H9 (cell line): ENCODE data around the gene DSTYK. TPM values are rescaled to one million over a fixed set of nuclear protein-coding genes. Genes with fewer than 3 reads are reported as not detected.

Experiments
- DNase-seq: peaks from one replicate; pipeline ENCODE4 v3.0.0-alpha.2; 2017
- H2AFZ ChIP-seq: one replicate; pipeline ENCODE4 v1.6.1; 2013; ENCODE audit warnings: mild to moderate bottlenecking, low read length, control low read depth, moderate library complexity
- H2AK5ac ChIP-seq: 2 replicates; pipeline ENCODE4 v1.6.1; 2013; ENCODE audit warnings: low read length, control low read depth, mixed read lengths; ENCODE audit not compliant: insufficient read length
- H2BK120ac ChIP-seq: one replicate; pipeline ENCODE4 v1.6.1; 2013; ENCODE audit warnings: low read depth, mild to moderate bottlenecking, low read length, control low read depth, inconsistent platforms; ENCODE audit not compliant: poor library complexity, severe bottlenecking
- H2BK12ac ChIP-seq: 2 replicates; pipeline ENCODE4 v1.6.1; 2013; ENCODE audit warnings: low read length, control low read depth, mixed read lengths, low read depth; ENCODE audit not compliant: insufficient read length
- H2BK15ac ChIP-seq: 2 replicates; pipeline ENCODE4 v1.6.1; 2013; ENCODE audit warnings: low read depth, low read length, control low read depth
- H2BK20ac ChIP-seq: one replicate; pipeline ENCODE4 v1.6.1; 2013; ENCODE audit warnings: low read depth, mild to moderate bottlenecking, low read length, control low read depth, inconsistent platforms; ENCODE audit not compliant: poor library complexity, severe bottlenecking
- H2BK5ac ChIP-seq: 2 replicates; pipeline ENCODE4 v1.6.1; 2013; ENCODE audit warnings: low read length, control low read depth, mixed read lengths; ENCODE audit not compliant: insufficient read length
- H3K14ac ChIP-seq: 2 replicates; pipeline ENCODE4 v1.6.1; 2013; ENCODE audit warnings: low read length, control low read depth; ENCODE audit not compliant: insufficient read depth
- H3K18ac ChIP-seq: 2 replicates; pipeline ENCODE4 v1.6.1; 2013; ENCODE audit warnings: low read depth, mild to moderate bottlenecking, mixed read lengths, low read length, control low read depth; ENCODE audit not compliant: insufficient read length
- H3K23ac ChIP-seq: 2 replicates; pipeline ENCODE4 v1.6.1; 2013; ENCODE audit warnings: low read length, control low read depth, mixed read lengths, low read depth; ENCODE audit not compliant: insufficient read length
- H3K23me2 ChIP-seq: 2 replicates; pipeline ENCODE4 v1.6.1; 2013; ENCODE audit warnings: low read depth, mild to moderate bottlenecking, mixed read lengths, low read length, control low read depth; ENCODE audit not compliant: insufficient read length, poor library complexity, severe bottlenecking
- H3K27ac ChIP-seq: 2 replicates; pipeline ENCODE4 v1.5.1; 2013; ENCODE audit warnings: low read length, control low read depth, mixed read lengths, low read depth; ENCODE audit not compliant: insufficient read length
- H3K27me3 ChIP-seq: 2 replicates; pipeline ENCODE4 v1.6.1; 2013; ENCODE audit warnings: low read length, control low read depth, inconsistent platforms; ENCODE audit not compliant: insufficient read depth
- H3K4ac ChIP-seq: 2 replicates; pipeline ENCODE4 v1.6.1; 2013; ENCODE audit warnings: low read depth, mild to moderate bottlenecking, control low read depth, inconsistent platforms, low read length, moderate library complexity
- H3K4me1 ChIP-seq: 2 replicates; pipeline ENCODE4 v1.6.1; 2013; ENCODE audit warnings: low read length, control low read depth, inconsistent platforms; ENCODE audit not compliant: insufficient read depth
- H3K4me2 ChIP-seq: 2 replicates; pipeline ENCODE4 v1.6.1; 2013; ENCODE audit warnings: low read length, control low read depth, mixed read lengths; ENCODE audit not compliant: insufficient read length, insufficient read depth
- H3K56ac ChIP-seq: 2 replicates; pipeline ENCODE4 v1.6.1; 2013; ENCODE audit warnings: low read depth, mild to moderate bottlenecking, mixed read lengths, low read length, control low read depth; ENCODE audit not compliant: insufficient read length
- H3K79me1 ChIP-seq: 2 replicates; pipeline ENCODE4 v1.6.1; 2013; ENCODE audit warnings: low read depth, mild to moderate bottlenecking, moderate library complexity, low read length, control low read depth, inconsistent platforms; ENCODE audit not compliant: insufficient read depth, poor library complexity, severe bottlenecking
- H3K79me2 ChIP-seq: 2 replicates; pipeline ENCODE4 v1.6.1; 2013; ENCODE audit warnings: low read length, control low read depth, inconsistent platforms; ENCODE audit not compliant: insufficient read depth
- H3K9ac ChIP-seq: 2 replicates; pipeline ENCODE4 v1.6.1; 2013; ENCODE audit warnings: low read length, control low read depth, mixed read lengths; ENCODE audit not compliant: insufficient read length; ENCODE audit errors: extremely low read depth
- H3K9me3 ChIP-seq: one replicate; pipeline ENCODE4 v1.6.1; 2013; ENCODE audit warnings: low read depth, low read length, inconsistent platforms; ENCODE audit not compliant: control insufficient read depth
- H3T11ph ChIP-seq: one replicate; pipeline ENCODE4 v1.6.1; 2013; ENCODE audit warnings: mild to moderate bottlenecking, low read length, control low read depth, inconsistent platforms
- H4K20me1 ChIP-seq: one replicate; pipeline ENCODE4 v1.6.1; 2013; ENCODE audit not compliant: control insufficient read depth, insufficient read length, insufficient read depth
- H4K5ac ChIP-seq: 2 replicates; pipeline ENCODE4 v1.6.1; 2013; ENCODE audit warnings: low read depth, mild to moderate bottlenecking, mixed read lengths, low read length, control low read depth; ENCODE audit not compliant: insufficient read length
- H4K8ac ChIP-seq: replicated peaks from 2 replicates; pipeline ENCODE4 v1.6.1; 2013; ENCODE audit warnings: low read length, control low read depth, mixed read lengths, low read depth; ENCODE audit not compliant: insufficient read length
- H4K91ac ChIP-seq: 2 replicates; pipeline ENCODE4 v1.6.1; 2013; ENCODE audit warnings: low read depth, mild to moderate bottlenecking, moderate library complexity, mixed read lengths, low read length, control low read depth; ENCODE audit not compliant: insufficient read length
- H3K27ac Mint-ChIP-seq, 3 experiments: 2 replicates in 2 of 3; 3 replicates in 1 of 3; pipeline ENCODE4 v1.8.0; 2020 to 2021; ENCODE audit warnings: mixed read lengths in 3 of 3, mild to moderate bottlenecking in 1 of 3, moderate library complexity in 1 of 3
- H3K27me3 Mint-ChIP-seq: 2 replicates; pipeline ENCODE4 v1.8.0; 2021; ENCODE audit warnings: low read depth, mild to moderate bottlenecking, moderate library complexity, mixed read lengths
- H3K36me3 Mint-ChIP-seq, 3 experiments: 2 replicates in 2 of 3; 3 replicates in 1 of 3; pipeline ENCODE4 v1.8.0; 2020 to 2021; ENCODE audit warnings: low read depth in 3 of 3, mixed read lengths in 3 of 3; ENCODE audit not compliant: insufficient read depth in 1 of 3
- H3K4me1 Mint-ChIP-seq, 2 experiments: 2 replicates each; pipeline ENCODE4 v1.8.0; 2020; ENCODE audit warnings: mixed read lengths in 2 of 2
- H3K4me3 Mint-ChIP-seq, 2 experiments: 2 replicates in 1 of 2; 3 replicates in 1 of 2; pipeline ENCODE4 v1.8.0; 2020 to 2021; ENCODE audit warnings: mild to moderate bottlenecking in 2 of 2, mixed read lengths in 2 of 2, moderate library complexity in 1 of 2
- H3K9me3 Mint-ChIP-seq, 2 experiments: 2 replicates in 1 of 2; 3 replicates in 1 of 2; pipeline ENCODE4 v1.8.0; 2020; ENCODE audit warnings: mild to moderate bottlenecking in 2 of 2, mixed read lengths in 2 of 2, moderate library complexity in 1 of 2
- CTCF ChIP-seq: fragments of 200-600 bp; sonication (generic); conservative IDR thresholded peaks from 3 replicates; pipeline ENCODE4 v1.8.0; 2021; ENCODE audit warnings: antibody characterized with exemption, mild to moderate bottlenecking
- WGBS: extraction: QIAGEN DNeasy Blood & Tissue Kit; methylation state at CpG from one replicate; pipeline ENCODE4 v1.1.7; 2013; ENCODE audit warnings: missing lambda C conversion rate, low lambda C conversion rate, mixed read lengths; ENCODE audit not compliant: insufficient read length; ENCODE audit errors: extremely low coverage; 5-methylcytosine and 5-hydroxymethylcytosine counted together
- total RNA-seq: library from RNA; stranded (reverse); gene quantifications from 2 replicates; pipeline ENCODE4 v1.2.1, GENCODE V29; 2021

DSTYK gene
- total RNA-seq, 1 experiment from 2014 or later: 8.5 TPM

- H3K4ac ChIP-seq: no peak overlapping the region
- no peaks in the 10 kb centered on the region for H3K23me2 ChIP-seq
- no peaks in the 10 kb centered on the region for H3K27me3 ChIP-seq
- WGBS: no CpG with 5 or more reads among the region's 5 CpGs
- peaks cover 30 to 59% (median 51%) of the 10 kb centered on the region in 3 experiments for H3K36me3 Mint-ChIP-seq
- H2BK15ac ChIP-seq: no peak overlapping the region
- no peak overlapping the region for H2AFZ ChIP-seq
- peaks cover 12 to 13% of the 10 kb centered on the region in 2 experiments for H3K9me3 Mint-ChIP-seq
- no peak overlapping the region for H4K8ac ChIP-seq
- H3T11ph ChIP-seq: no peak overlapping the region
- no peaks in the 10 kb centered on the region for H3K79me2 ChIP-seq
- H2BK12ac ChIP-seq: no peak overlapping the region
- H3K9me3 ChIP-seq: peaks cover 3% of the 10 kb centered on the region
- no peak overlapping the region for H3K27ac ChIP-seq
- no peak for DNase-seq
- no peaks in the 10 kb centered on the region for H3K4me1 ChIP-seq
- H3K27ac Mint-ChIP-seq: no peak overlapping the region
- H4K20me1 ChIP-seq: no peaks in the 10 kb centered on the region
- H3K56ac ChIP-seq: no peak overlapping the region
- no peak overlapping the region for H2AK5ac ChIP-seq
- H3K23ac ChIP-seq: no peak overlapping the region
- H3K18ac ChIP-seq: no peak overlapping the region
- H4K5ac ChIP-seq: no peak overlapping the region
- no peak overlapping the region for H4K91ac ChIP-seq
- H2BK20ac ChIP-seq: no peak overlapping the region
- no peak overlapping the region for H3K4me3 Mint-ChIP-seq
- no peak overlapping the region for H3K14ac ChIP-seq
- no peaks in the 10 kb centered on the region for H3K27me3 Mint-ChIP-seq
- H2BK120ac ChIP-seq: no peak overlapping the region
- H3K9ac ChIP-seq: no peak overlapping the region
- no peak for TF ChIP-seq CTCF
- no peak overlapping the region for H2BK5ac ChIP-seq
- no peak overlapping the region for H3K4me2 ChIP-seq
- H3K79me1 ChIP-seq: no peaks in the 10 kb centered on the region
- peaks cover 8 to 11% of the 10 kb centered on the region in 2 experiments for H3K4me1 Mint-ChIP-seq
These were observed 60.7 kb downstream of the DSTYK start for GRCh38 chr1:205150651-205151428.
